HG03432 (cell line): ENCODE measurements around the gene AKAIN1.

Source experiments
- ATAC-seq: cut with Tn5 transposase; IDR thresholded peaks from one replicate; pipeline ENCODE4 v1.9.1; 2021; ENCODE audit warnings: mild to moderate bottlenecking, moderate library complexity; ENCODE audit not compliant: unreplicated experiment

Gene AKAIN1

GRCh38 chr18:5162111-5162510, 34.9 kb downstream of the AKAIN1 start:
- no peak for ATAC-seq

GRCh38 chr18:5159080-5159479, 38.0 kb downstream of the AKAIN1 start:
- no peak for ATAC-seq

- no peak for ATAC-seq
These were observed 38.5 kb downstream of the AKAIN1 start for GRCh38 chr18:5158587-5158986.

- ATAC-seq = no peak
These were observed 38.9 kb downstream of the AKAIN1 start for GRCh38 chr18:5158172-5158571.

- ATAC-seq = no peak
These were observed 41.2 kb downstream of the AKAIN1 start for GRCh38 chr18:5155907-5156287.

GRCh38 chr18:5155218-5155906, 41.7 kb downstream of the AKAIN1 start:
- ATAC-seq = no peak

- ATAC-seq = no peak
These were observed 44.6 kb downstream of the AKAIN1 start for GRCh38 chr18:5152343-5153020.

GRCh38 chr18:5150894-5151293, 46.2 kb downstream of the AKAIN1 start:
- no peak for ATAC-seq

- ATAC-seq = no peak
These were observed 51.0 kb downstream of the AKAIN1 start for GRCh38 chr18:5146093-5146492.

GRCh38 chr18:5145168-5145825, 51.8 kb downstream of the AKAIN1 start:
- ATAC-seq = no peak

- no peak for ATAC-seq
These were observed 52.4 kb downstream of the AKAIN1 start for GRCh38 chr18:5144629-5145028.

GRCh38 chr18:5142859-5143258, 54.2 kb downstream of the AKAIN1 start:
- ATAC-seq = no peak

- no peak for ATAC-seq
These were observed 54.9 kb downstream of the AKAIN1 start for GRCh38 chr18:5142131-5142530.

GRCh38 chr18:5137261-5137660, 59.8 kb downstream of the AKAIN1 start:
- no peak for ATAC-seq

GRCh38 chr18:5132987-5133386, 64.1 kb downstream of the AKAIN1 start:
- no peak for ATAC-seq

GRCh38 chr18:5122272-5122671, 74.8 kb downstream of the AKAIN1 start:
- ATAC-seq = no peak

- no peak for ATAC-seq
These were observed 86.8 kb downstream of the AKAIN1 start for GRCh38 chr18:5110266-5110665.

- ATAC-seq = no peak
These were observed 89.1 kb downstream of the AKAIN1 start for GRCh38 chr18:5107988-5108387.

- no peak for ATAC-seq
These were observed 90.3 kb downstream of the AKAIN1 start for GRCh38 chr18:5106730-5107129.

- ATAC-seq = no peak
These were observed 92.8 kb downstream of the AKAIN1 start for GRCh38 chr18:5104246-5104645.

- ATAC-seq = no peak
These were observed 93.4 kb downstream of the AKAIN1 start for GRCh38 chr18:5103693-5104092.

GRCh38 chr18:5103286-5103685, 93.8 kb downstream of the AKAIN1 start:
- ATAC-seq = no peak
